ENCODE measurements around the gene BEST1. TPM values are rescaled to one million over a fixed set of nuclear protein-coding genes. Genes with fewer than 3 reads are reported as not detected.

Gene BEST1
- total RNA-seq, 1 experiment from 2014 or later, result 2.3 TPM

- Histone ChIP-seq H3K27ac (ENCODE audit: low read depth, low read length) (no peak overlapping the region), H3K9ac (ENCODE audit: low read length) (no peak overlapping the region), H3K27me3 (ENCODE audit: insufficient read depth, low read length) (no peaks in the 10 kb centered on the region), H3K4me2 (ENCODE audit: low read length) (no peak overlapping the region), H3K79me2 (ENCODE audit: insufficient read depth, low read length) (no peaks in the 10 kb centered on the region), H3K4me3 (replicated peaks in 1 of 2; ENCODE audit: low read depth in 1 of 2, low read length in 2 of 2) (no peak overlapping the region), H4K20me1 (ENCODE audit: insufficient read depth) (no peaks in the 10 kb centered on the region), H3K9me3 (ENCODE audit: control insufficient read depth in 1 of 2, insufficient read depth in 1 of 2, low read depth in 1 of 2, low read length in 2 of 2) (no peaks in the 10 kb centered on the region), H3K4me1 (ENCODE audit: control insufficient read depth in 1 of 2, insufficient read depth in 2 of 2, low read length in 2 of 2) (0 out of 4 replicates have a peak, but pooled peaks cover 0 to 3% of the 10 kb centered on the region in 2 experiments), H3K36me3 (ENCODE audit: control insufficient read depth in 1 of 2, insufficient read depth in 2 of 2, low read length in 2 of 2) (0 out of 4 replicates have a peak, but pooled peaks cover 0 to 3% of the 10 kb centered on the region in 2 experiments), H3K9me2 (ENCODE audit: insufficient read depth) (no peaks in the 10 kb centered on the region), H2AFZ (ENCODE audit: low read depth, low read length, poor library complexity, severe bottlenecking) (no peak overlapping the region)
- BruUV-seq (replicated peaks), result no TSS peak
- POLR2A ChIA-PET, result interaction anchor here (1.1 kb wide), 1 partner anchor 49 kb away, joined by 3 read pairs; the partner anchor contains the start of gene BEST1
- RAD21 ChIA-PET (ENCODE audit: low non-redundant PET in 1 of 2, low total read pairs in 2 of 2, uncharacterized antibody in 2 of 2, unreplicated experiment in 2 of 2), result no interaction called here
- DNase-seq (ENCODE audit: low read depth, low spot score) (no peak), ATAC-seq (no peak)
- no peak for TF ChIP-seq SIN3A (IDR thresholded peaks at IDR 0.05; ENCODE audit: low read depth)
- no peak for TF ChIP-seq TCF7L2 (IDR thresholded peaks at IDR 0.05; ENCODE audit: borderline replicate concordance, extremely low read depth, insufficient read depth, insufficient read length)
- TF ChIP-seq RAD21 (IDR thresholded peaks at IDR 0.05; ENCODE audit: low read depth), result peak; percentile 56
- no peak for TF ChIP-seq CBX3 (IDR thresholded peaks at IDR 0.05; ENCODE audit: low read depth)
- TF ChIP-seq CTCF (IDR thresholded peaks at IDR 0.05 in 2 of 3, conservative IDR thresholded peaks at IDR 0.05 in 1 of 3; ENCODE audit: borderline replicate concordance in 1 of 3, insufficient read depth in 1 of 3, low read depth in 2 of 3, low read length in 2 of 3), result 0 out of 6 replicates have a peak, but pooled peaks of 1 of the 3 experiments have one; percentile 29
- no peak for TF ChIP-seq EZH2phosphoT487 (IDR thresholded peaks at IDR 0.05; ENCODE audit: borderline replicate concordance)
- no peak for TF ChIP-seq SP1 (IDR thresholded peaks at IDR 0.05; ENCODE audit: low read depth)
- no peak for TF ChIP-seq ZFX (IDR thresholded peaks at IDR 0.05)
- no peak for TF ChIP-seq EZH2 (IDR thresholded peaks at IDR 0.05)
- TF ChIP-seq CEBPB (IDR thresholded peaks at IDR 0.05; ENCODE audit: low read depth), result no peak
- no peak for TF ChIP-seq EGR1 (IDR thresholded peaks at IDR 0.05; ENCODE audit: low read depth)
- no peak for TF ChIP-seq ZBTB33 (IDR thresholded peaks at IDR 0.05; ENCODE audit: extremely low read depth, insufficient replicate concordance, low read length)
- TF ChIP-seq ZNF274 (IDR thresholded peaks at IDR 0.05; ENCODE audit: low read depth, low read length), result no peak
- no peak for TF ChIP-seq ELF1 (IDR thresholded peaks at IDR 0.05; ENCODE audit: borderline replicate concordance, low read depth)
- no peak for TF ChIP-seq YY1 (IDR thresholded peaks at IDR 0.05; ENCODE audit: extremely low read depth, insufficient replicate concordance, low read depth, low read length)
- no peak for TF ChIP-seq MAX (IDR thresholded peaks at IDR 0.05)
- TF ChIP-seq POLR2A (IDR thresholded peaks at IDR 0.05; ENCODE audit: borderline replicate concordance, extremely low read depth, insufficient read depth, insufficient read length), result no peak
- CTCF ChIA-PET, result interaction anchor here (7.1 to 8.6 kb wide), 2 partner anchors 47 to 180 kb away, joined by 134 to 162 read pairs; partner anchors contain the start of gene BEST1
- intact Hi-C loops (cut with micrococcal nuclease), result no loop called here
Measured at GRCh38 chr11:61901397-61901796, 48.8 kb upstream of the BEST1 start.

Measured in HCT116 (cell line).